Retina (tissue), 1 donor: ENCODE measurements around the gene WDR1.

Experiments used
- DNase-seq: peaks from one replicate; pipeline ENCODE4 v3.0.0-alpha.2; 2016

WDR1 gene

GRCh38 chr4:10083861-10084641 is 32.5 kb downstream of the WDR1 start:
- no peak for DNase-seq

- DNase-seq = no peak
Measured at GRCh38 chr4:10083331-10083771, 33.2 kb downstream of the WDR1 start.

GRCh38 chr4:10082459-10083272 is 33.9 kb downstream of the WDR1 start:
- no peak for DNase-seq

GRCh38 chr4:10082047-10082446 is 34.6 kb downstream of the WDR1 start:
- DNase-seq = no peak

GRCh38 chr4:10081218-10081606 is 35.4 kb downstream of the WDR1 start:
- DNase-seq = no peak

- no peak for DNase-seq
Measured at GRCh38 chr4:10080589-10081217, 35.9 kb downstream of the WDR1 start.

GRCh38 chr4:10079912-10080588 is 36.5 kb downstream of the WDR1 start:
- DNase-seq = no peak

- DNase-seq = no peak
Measured at GRCh38 chr4:10079256-10079655, 37.3 kb downstream of the WDR1 start.

GRCh38 chr4:10078481-10079233 is 37.9 kb downstream of the WDR1 start:
- DNase-seq = no peak

GRCh38 chr4:10077483-10078335 is 38.9 kb downstream of the WDR1 start:
- no peak for DNase-seq

- no peak for DNase-seq
Measured at GRCh38 chr4:10077076-10077475, 39.5 kb downstream of the WDR1 start.

GRCh38 chr4:10075953-10076391 is 40.6 kb downstream of the WDR1 start:
- DNase-seq = no peak

- no peak for DNase-seq
Measured at GRCh38 chr4:10075158-10075863, 41.3 kb downstream of the WDR1 start.

GRCh38 chr4:10074767-10075105 is 41.9 kb downstream of the WDR1 start:
- no peak for DNase-seq

- DNase-seq = no peak
Measured at GRCh38 chr4:10074076-10074766, 42.4 kb downstream of the WDR1 start.

- DNase-seq = no peak
Measured at GRCh38 chr4:10072420-10073017, 44.1 kb downstream of the WDR1 start.

- no peak for DNase-seq
Measured at GRCh38 chr4:10069075-10069642, 47.4 kb downstream of the WDR1 start.

- DNase-seq = no peak
Measured at GRCh38 chr4:10066670-10067651, 49.6 kb downstream of the WDR1 start.
